Mesothelial cell of epicardium (in vitro differentiated cells): Measurements from ENCODE around the gene PTH2. TPM values are rescaled to one million over a fixed set of nuclear protein-coding genes. Genes with fewer than 3 reads are reported as not detected.

Experiments
- DNase-seq, 2 experiments: peaks; one replicate each; pipeline ENCODE4 v3.0.0; 2021; ENCODE audit warnings: low spot score in 2 of 2; ENCODE audit not compliant: unreplicated experiment in 2 of 2
- H3K27ac Mint-ChIP-seq: 2 replicates; pipeline ENCODE4 v1.8.0; 2021; ENCODE audit warnings: mixed read lengths
- H3K27me3 Mint-ChIP-seq: 2 replicates; pipeline ENCODE4 v1.8.0; 2021; ENCODE audit warnings: low read depth, mixed read lengths
- H3K36me3 Mint-ChIP-seq: 2 replicates; pipeline ENCODE4 v1.8.0; 2021; ENCODE audit warnings: mixed read lengths
- H3K4me1 Mint-ChIP-seq: 2 replicates; pipeline ENCODE4 v1.8.0; 2021; ENCODE audit warnings: mixed read lengths
- H3K4me3 Mint-ChIP-seq: 2 replicates; pipeline ENCODE4 v1.8.0; 2021; ENCODE audit warnings: mild to moderate bottlenecking, moderate library complexity, mixed read lengths
- H3K9me3 Mint-ChIP-seq: 2 replicates; pipeline ENCODE4 v1.8.0; 2021; ENCODE audit warnings: mixed read lengths
- CTCF ChIP-seq: fragments of 200-600 bp; sonication (generic); IDR thresholded peaks from one replicate; pipeline ENCODE4 v1.5.0; 2021; ENCODE audit warnings: antibody characterized with exemption; ENCODE audit not compliant: unreplicated experiment
- total RNA-seq: library from RNA; stranded (reverse); gene quantifications from 3 replicates; pipeline ENCODE4 v1.2.1, GENCODE V29; 2021

The PTH2 gene
- total RNA-seq, 1 donor from 2014 or later: not detected

DNA sequence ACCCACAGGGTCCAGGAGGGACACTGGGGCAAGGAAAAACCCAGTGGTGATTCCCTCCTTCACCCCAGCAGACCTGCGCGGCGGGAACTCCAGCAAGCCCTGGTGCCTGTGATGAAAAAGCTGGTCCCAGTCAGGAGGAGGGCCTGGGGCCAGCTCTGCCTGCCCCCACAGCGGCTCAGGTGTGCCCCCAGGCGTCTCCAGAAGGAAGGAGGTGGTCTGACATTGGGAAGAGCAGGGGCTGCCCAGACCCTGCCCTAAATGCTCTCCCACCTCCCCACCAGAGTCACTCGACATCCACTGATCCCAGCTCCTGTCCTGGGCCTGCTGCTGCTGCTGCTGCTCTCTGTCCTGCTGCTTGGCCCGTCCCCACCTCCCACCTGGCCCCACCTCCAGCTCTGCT lies 6.2 kb downstream of the PTH2 start:
- Mint-ChIP-seq H3K27me3 (peaks cover 63% of the 10 kb centered on the region), H3K9me3 (no peaks in the 10 kb centered on the region), H3K36me3 (no peaks in the 10 kb centered on the region), H3K27ac (no peak overlapping the region), H3K4me1 (peaks cover 46% of the 10 kb centered on the region), H3K4me3 (no peak overlapping the region)
- no peak for DNase-seq
- TF ChIP-seq CTCF: no peak

DNA sequence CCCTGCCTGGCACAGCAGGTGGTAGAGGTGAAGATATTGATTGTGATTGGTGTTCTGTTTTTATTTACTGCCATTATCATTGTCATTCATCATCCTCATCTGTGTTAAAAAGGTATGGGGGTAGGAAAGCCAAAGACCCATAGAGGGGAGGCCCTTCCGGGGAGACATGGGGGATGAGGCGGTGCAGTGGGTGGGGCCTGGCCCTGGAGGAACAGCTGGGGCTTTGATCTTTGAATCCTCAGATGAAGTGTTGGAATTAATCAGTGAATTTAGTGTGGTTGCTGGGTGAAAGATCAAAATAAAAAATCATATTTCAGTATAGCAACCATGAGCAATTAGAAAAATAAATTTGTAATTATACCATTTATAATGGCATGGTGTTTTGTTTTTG lies 7.4 kb downstream of the PTH2 start:
- Mint-ChIP-seq H3K4me3 (no peak overlapping the region), H3K9me3 (no peaks in the 10 kb centered on the region), H3K27me3 (peaks cover 53% of the 10 kb centered on the region), H3K27ac (no peak overlapping the region), H3K36me3 (no peaks in the 10 kb centered on the region), H3K4me1 (peaks cover 37% of the 10 kb centered on the region)
- DNase-seq: no peak
- no peak for TF ChIP-seq CTCF

DNA sequence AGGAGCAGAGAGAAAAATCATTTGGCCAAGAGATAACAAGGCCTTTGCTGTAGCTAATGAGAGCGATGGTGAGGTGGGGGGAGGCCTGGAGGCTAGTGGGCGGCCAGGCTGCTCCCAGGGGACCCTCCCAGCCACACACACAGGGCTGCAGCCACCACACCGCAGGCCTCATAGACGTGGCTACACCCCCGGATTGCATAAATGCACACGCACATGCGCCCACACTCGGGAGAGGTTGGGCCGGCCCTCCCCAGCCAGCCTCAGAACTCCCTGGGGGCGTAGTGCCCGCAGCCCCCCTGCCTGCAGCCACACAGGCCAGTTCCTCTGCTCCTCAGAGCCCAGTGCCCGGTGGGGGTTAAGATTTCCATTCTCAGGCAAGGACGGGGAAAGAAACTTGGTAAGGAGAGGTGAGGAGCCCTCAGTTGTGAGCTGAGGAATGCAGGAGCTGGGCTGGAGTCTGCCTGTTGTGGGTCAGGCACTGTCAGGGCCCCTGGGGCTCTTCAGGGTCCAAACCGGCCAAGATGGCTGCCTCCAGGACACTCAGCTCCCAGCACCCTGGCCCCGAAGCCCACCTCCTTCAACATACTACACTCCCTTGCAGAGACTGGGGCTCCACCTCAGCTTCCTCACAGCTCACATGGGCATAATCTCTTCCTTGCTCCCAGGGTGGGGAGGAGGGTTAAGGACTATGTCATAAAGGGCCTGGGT lies 8.0 kb downstream of the PTH2 start:
- no peak overlapping the region for H3K27ac Mint-ChIP-seq
- H3K4me1 Mint-ChIP-seq: peaks cover 33% of the 10 kb centered on the region
- no peak for DNase-seq
- no peaks in the 10 kb centered on the region for H3K9me3 Mint-ChIP-seq
- H3K36me3 Mint-ChIP-seq: no peaks in the 10 kb centered on the region
- peaks cover 48% of the 10 kb centered on the region for H3K27me3 Mint-ChIP-seq
- TF ChIP-seq CTCF: no peak
- no peak overlapping the region for H3K4me3 Mint-ChIP-seq

GRCh38 chr19:49414256-49414655 lies 9.0 kb downstream of the PTH2 start:
- no peak for DNase-seq
- peaks cover 33% of the 10 kb centered on the region for H3K4me1 Mint-ChIP-seq
- no peaks in the 10 kb centered on the region for H3K9me3 Mint-ChIP-seq
- peaks cover 41% of the 10 kb centered on the region for H3K27me3 Mint-ChIP-seq
- no peak overlapping the region for H3K4me3 Mint-ChIP-seq
- no peak overlapping the region for H3K27ac Mint-ChIP-seq
- no peak for TF ChIP-seq CTCF
- no peaks in the 10 kb centered on the region for H3K36me3 Mint-ChIP-seq

GRCh38 chr19:49413348-49413747 lies 9.9 kb downstream of the PTH2 start:
- TF ChIP-seq CTCF: no peak
- Mint-ChIP-seq H3K9me3 (no peaks in the 10 kb centered on the region), H3K27me3 (peaks cover 38% of the 10 kb centered on the region), H3K4me3 (no peak overlapping the region), H3K4me1 (peaks cover 33% of the 10 kb centered on the region), H3K27ac (peak overlapping the region; percentile 62), H3K36me3 (no peaks in the 10 kb centered on the region)
- no peak for DNase-seq
